Measurements from ENCODE around the gene PMP22.
"Not testable (repeated sequence)": the region's sequence is repeated elsewhere in the genome, so short reads cannot be mapped to it uniquely, and the experiment has no call there.

The PMP22 gene

GRCh38 chr17:15250135-15250860 lies 14.8 kb downstream of the PMP22 start:
- no peak for DNase-seq

GRCh38 chr17:15249487-15249886 lies 15.6 kb downstream of the PMP22 start:
- DNase-seq: no peak

GRCh38 chr17:15247891-15248529 lies 17.1 kb downstream of the PMP22 start:
- no peak for DNase-seq

- DNase-seq: no peak
These were observed 20.1 kb downstream of the PMP22 start for GRCh38 chr17:15245054-15245453.

- DNase-seq: no peak
These were observed 24.5 kb downstream of the PMP22 start for GRCh38 chr17:15240644-15241043.

- DNase-seq: no peak
These were observed 25.6 kb downstream of the PMP22 start for GRCh38 chr17:15239491-15239890.

- DNase-seq: no peak
These were observed 26.3 kb downstream of the PMP22 start for GRCh38 chr17:15238676-15239422.

GRCh38 chr17:15238057-15238456 lies 27.1 kb downstream of the PMP22 start:
- no peak for DNase-seq

GRCh38 chr17:15237106-15237425 lies 28.1 kb downstream of the PMP22 start:
- DNase-seq: no peak

- no peak for DNase-seq
These were observed 28.6 kb downstream of the PMP22 start for GRCh38 chr17:15236281-15237105.

- no peak for DNase-seq
These were observed 31.2 kb downstream of the PMP22 start for GRCh38 chr17:15233971-15234370.

GRCh38 chr17:15233022-15233805 lies 31.9 kb downstream of the PMP22 start:
- DNase-seq: no peak

GRCh38 chr17:15232517-15232915 lies 32.6 kb downstream of the PMP22 start:
- no peak for DNase-seq

GRCh38 chr17:15231851-15232516 lies 33.1 kb downstream of the PMP22 start:
- DNase-seq: no peak

- DNase-seq: no peak
These were observed 34.3 kb downstream of the PMP22 start for GRCh38 chr17:15230866-15231265.

- not testable (repeated sequence) for DNase-seq
These were observed 43.3 kb downstream of the PMP22 start for GRCh38 chr17:15221827-15222226.

- DNase-seq: no peak
These were observed 44.3 kb downstream of the PMP22 start for GRCh38 chr17:15220785-15221184.

GRCh38 chr17:15216481-15216880 lies 48.6 kb downstream of the PMP22 start:
- DNase-seq: no peak

GRCh38 chr17:15213381-15214087 lies 51.6 kb downstream of the PMP22 start:
- no peak for DNase-seq

- DNase-seq: no peak
These were observed 54.9 kb downstream of the PMP22 start for GRCh38 chr17:15210247-15210646.

- DNase-seq: not testable (repeated sequence)
These were observed 62.1 kb downstream of the PMP22 start for GRCh38 chr17:15203062-15203461.

Measured in activated effector memory CD4-positive, alpha-beta T cell treated with anti-CD3 and anti-CD28 coated beads, Interleukin-2, amount 50 U/mL, for 16 hours (primary cell).